HG02870 (cell line): ENCODE results near the gene CDH16.
A peak's percentile ranks its signal among the peaks of the same experiment; 100 is the strongest.
"Not testable (repeated sequence)": the region's sequence is repeated elsewhere in the genome, so short reads cannot be mapped to it uniquely, and the experiment has no call there.

ENCODE experiments used
- ATAC-seq: cut with Tn5 transposase; IDR thresholded peaks from one replicate; pipeline ENCODE4 v1.9.1; 2021; ENCODE audit warnings: mild to moderate bottlenecking, moderate library complexity; ENCODE audit not compliant: unreplicated experiment

Gene CDH16

DNA sequence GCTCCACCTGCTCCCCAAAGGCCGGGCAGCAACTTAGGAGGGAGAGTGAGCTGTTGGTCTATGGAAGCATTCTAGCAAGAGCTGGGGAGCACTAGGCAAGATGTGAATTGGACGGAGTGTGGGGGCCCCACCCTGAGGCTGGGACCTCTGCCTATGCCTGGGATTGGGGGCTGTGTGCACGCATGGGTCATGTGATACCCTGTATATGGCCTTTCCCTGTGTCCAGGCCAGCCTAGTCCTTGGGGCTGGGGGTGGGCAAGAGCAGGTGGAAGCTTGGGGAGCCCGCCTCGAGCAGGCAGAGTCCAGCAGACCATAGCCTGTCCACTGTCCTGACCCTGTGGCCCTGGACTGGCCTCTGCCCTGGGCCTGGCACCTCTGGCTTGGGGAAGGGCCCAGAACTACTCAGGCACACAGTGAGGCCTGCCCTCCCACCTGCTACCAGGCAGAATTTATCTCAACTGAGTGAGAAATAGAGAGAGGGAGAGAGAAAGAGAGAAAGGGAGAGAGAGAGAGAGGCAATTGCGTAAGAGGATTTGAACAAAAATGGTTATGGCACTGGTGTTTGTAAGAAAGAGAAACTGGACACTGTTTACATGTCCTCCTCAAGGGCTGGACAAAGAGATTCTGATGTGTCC is 19.3 kb downstream of the CDH16 start:
- ATAC-seq = no peak

DNA sequence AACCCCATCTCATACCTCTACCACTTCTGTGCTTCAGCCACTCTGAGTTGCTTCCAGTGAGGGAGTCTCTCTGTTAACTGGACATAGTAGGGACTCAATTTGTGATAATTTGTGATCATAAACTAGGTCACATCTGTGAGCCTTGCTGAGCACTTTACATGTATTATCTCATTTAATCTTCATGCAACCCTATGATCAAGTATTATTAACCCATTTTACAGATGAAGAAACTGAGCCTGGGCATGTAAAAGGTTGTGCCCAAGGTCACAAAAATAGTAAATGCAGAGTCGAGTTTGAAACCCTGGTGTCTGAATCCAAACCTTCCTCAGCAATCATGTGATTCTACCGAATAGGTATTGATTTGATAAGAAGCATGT is 19.8 kb downstream of the CDH16 start:
- no peak for ATAC-seq

DNA sequence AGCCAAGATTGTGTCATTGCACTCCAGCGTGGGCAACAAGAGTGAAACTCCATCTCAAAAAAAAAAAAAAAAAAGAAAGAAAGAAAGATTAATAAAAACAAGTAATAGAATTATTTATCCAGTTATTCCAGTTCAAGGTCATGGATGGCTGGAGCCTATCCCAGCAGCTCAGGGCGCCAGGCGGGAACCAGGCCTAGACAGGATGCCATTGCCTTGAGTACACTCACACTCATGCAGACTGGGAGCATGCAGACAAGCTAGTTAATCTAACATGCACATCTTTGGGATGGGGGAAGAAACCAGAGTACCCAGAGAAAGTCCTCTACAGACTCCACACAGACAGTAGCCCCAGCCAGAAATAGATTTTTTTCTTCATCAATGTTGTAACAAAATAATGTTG is 20.5 kb downstream of the CDH16 start:
- ATAC-seq = no peak

DNA sequence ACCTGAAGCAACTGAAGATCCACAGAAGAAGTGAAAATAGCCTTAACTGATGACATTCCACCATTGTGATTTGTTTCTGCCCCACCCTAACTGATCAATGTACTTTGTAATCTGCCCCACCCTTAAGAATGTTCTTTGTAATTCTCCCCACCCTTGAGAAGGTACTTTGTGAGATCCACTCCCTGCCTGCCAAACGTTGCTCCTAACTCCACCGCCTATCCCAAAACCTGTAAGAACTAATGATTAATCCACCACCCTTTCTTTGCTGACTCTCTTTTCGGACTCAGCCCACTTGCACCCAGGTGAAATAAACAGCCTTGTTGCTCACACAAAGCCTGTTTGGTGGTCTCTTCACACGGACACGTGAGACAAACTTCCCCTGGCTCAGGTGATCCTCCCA is 22.0 kb downstream of the CDH16 start:
- ATAC-seq = not testable (repeated sequence)

DNA sequence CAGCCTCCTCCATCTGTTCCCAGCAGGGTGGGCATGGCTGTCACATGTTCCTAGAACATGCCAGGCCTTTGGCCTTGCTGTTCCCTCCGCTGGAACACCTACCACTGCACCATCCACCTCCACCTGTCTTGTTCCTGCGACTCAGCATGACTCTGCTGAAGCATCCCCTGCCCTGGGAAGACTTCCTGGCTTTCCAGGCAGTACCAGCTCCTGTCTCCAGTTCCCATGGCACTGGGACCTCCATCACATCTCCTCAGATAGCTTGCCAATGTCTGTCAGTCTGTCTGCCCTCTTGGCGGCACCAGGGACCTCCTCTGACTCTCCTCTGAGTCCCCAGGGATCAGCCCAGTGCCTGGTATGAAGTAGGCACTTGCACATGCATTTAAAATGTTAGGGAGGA is 22.7 kb downstream of the CDH16 start:
- no peak for ATAC-seq

DNA sequence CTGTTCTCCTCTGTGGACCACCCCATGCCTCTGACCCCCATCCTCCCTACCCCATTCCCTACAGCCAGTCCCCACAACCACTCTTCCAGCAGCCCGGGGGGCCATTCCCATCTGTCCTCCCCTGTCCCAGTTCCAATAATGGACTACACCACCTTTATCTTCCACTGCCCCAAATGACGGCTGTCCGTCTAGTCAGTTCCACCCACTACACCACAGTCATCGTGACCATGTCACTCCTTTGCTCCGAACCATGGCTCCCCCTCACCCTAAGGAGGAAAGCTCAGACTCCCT is 23.1 kb downstream of the CDH16 start:
- no peak for ATAC-seq

DNA sequence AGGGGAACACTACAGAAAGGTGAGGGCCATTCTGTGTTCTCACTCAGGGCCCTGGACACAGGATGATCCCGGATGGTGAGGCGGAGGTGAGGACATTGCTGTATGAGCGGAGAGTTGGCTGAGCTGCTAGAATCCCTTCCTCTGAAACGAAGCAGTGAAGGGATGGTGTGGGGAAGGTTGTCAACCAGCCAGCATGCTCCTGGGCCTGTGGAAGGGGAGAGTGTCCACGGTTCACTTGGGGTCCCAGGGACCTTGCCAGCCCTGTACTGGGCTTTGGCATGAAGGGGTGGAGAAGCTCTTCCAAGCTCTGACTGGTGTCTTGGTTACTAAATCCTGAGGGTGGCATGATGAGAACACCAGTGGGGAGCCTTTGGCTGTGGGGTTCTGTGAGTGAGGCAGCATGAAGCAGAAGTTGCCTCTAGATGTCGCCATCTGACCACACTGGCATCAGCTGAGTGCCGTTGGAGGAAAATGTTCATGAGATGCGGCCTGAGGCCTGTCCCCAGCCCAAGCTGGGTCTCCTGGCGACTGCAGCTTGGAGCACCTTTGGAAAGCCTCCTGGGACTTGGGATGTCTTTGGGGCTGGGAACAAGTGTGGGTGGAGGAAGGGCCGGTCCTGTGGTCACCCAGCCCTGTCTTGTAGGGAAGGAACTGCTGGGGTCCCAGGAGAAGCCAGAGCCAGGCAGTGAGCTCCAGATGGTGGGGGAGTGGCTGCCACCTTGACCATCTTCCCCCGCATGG is 23.6 kb downstream of the CDH16 start:
- ATAC-seq = no peak

DNA sequence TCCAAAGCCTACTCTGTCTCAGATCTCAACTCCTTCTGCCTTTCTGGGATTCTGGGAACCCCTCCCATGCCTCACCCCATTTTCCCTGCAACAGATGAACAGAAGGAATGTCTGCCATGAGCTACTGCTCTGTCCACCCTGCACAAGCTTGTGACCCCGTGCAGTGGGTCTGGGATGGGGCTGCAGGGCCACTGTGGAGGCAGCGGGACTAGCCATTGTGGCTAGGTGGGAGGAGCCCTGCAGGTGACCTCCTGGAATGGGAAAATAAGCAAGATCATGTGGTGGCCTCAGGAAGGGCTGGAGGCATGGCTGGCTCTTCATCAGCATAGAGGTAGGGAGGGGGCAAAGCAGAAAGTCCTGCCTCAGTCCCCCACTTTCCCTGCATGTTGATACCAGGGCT is 24.6 kb downstream of the CDH16 start:
- ATAC-seq = no peak

DNA sequence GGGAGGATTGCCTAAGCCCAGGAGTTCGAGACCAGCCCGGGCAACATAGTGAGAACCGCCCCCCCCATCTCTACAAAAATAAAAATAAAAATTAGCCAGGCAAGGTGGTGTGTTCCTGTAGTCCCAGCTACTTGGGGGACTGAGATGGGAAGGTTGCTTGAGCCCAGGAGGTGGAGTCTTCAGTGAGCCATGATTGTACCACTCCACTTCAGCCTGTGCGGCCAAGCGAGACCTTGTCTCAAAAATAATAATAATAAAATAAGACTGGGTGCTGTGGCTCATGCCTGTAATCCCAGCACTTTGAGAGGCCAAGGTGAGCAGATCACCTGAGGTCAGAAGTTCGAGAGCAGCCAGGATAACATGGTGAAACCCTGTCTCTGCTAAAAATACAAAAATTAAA is 26.9 kb downstream of the CDH16 start:
- ATAC-seq = no peak

DNA sequence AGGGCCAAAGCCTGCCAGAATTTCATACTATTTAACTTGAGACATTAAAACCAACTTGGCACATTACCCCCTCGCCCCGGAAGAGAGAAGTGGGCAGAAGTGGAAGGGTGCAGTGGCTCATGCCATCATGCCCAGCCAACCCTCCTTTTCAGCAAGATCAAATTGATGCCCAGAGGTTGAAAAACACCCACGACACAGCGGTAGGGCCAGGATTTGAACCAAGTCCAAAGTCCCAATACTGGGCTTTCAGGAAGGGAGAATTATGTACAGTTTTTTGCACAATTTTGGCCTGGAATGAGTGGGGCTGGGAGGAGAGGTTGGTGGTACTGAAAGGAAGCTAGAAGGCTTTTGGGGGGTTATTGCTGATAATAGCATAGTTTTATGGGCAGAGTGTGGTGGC is 27.3 kb downstream of the CDH16 start:
- ATAC-seq = no peak

DNA sequence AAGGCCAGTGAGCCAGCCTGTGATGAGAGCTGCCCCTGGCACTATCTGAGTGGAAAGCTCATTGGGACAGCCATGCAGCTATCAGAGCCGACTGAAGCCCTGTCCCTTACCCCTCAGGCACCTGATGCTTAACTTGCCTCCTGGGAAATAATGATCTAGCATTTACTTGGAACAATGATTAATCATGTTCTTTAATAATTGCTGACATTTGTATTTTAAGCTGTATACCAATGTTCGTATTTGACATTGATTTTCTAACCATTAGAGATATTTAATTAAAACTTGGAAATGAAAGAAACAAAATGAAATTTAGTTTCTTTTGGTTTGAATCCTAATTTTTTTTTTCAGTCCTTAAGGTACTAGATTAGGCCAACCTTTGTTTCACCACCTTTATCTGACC is 27.9 kb downstream of the CDH16 start:
- no peak for ATAC-seq

DNA sequence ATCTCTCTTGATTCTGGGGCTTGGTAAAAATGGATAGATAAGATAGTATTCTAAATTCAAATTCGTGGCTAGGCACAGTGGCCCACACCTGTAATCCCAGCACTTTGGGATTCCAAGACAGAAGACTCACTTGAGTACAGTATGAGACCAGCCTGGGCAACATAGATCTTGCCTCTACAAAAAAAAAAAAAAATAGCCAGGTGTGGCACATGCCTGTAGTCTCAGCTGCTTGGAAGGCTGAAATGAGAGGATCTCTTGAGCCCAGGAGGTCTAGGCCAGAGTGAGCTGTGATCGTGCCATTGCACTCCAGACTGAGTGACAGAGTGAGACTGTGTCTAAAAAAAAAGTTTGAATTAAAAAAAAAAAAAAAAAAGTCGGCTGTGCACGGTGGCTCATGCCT is 29.1 kb downstream of the CDH16 start:
- ATAC-seq = no peak

DNA sequence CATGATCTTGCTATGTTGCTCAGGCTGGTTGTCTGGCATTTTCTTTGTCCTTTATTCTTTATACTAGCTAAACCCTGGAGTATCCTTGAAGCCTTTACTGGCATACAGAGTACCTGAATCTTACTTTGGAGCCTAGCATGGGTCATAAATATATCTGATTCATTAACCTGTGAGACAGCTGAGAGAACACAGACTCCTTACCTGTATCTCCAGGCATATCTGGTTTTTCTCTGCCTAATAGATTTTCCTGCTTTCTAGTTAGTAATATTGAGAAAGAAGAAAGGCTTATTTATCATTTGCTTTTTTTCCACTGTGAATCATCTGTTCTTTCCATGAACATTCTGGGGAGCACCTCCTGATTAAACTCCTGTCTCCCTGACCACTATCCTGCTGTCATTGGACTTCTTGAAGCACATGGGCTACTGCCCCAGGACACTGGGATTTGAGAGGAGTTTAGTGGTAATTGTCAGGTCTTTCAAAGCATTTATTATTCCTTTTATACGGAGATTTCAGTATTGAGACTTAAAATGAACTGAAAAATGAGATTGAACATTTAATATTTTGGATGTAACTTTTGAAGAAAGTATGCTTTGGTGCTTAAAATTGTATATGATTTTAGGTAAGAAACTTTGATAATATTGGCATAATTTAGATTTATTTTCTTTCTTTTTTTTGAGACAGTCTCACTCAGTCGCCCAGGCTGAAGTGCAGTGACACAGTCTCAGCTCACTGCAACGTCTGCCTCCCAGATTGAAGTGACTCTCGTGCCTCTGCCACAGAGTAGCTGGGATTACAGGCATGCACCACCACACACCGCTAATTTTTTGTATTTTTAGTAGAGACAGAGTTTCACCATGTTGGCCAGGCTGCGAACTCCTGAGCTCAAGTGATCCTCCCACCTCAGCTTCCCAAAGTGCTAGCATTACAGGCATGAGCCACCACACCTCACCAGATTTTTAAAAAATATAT is 29.8 kb downstream of the CDH16 start:
- ATAC-seq = no peak

DNA sequence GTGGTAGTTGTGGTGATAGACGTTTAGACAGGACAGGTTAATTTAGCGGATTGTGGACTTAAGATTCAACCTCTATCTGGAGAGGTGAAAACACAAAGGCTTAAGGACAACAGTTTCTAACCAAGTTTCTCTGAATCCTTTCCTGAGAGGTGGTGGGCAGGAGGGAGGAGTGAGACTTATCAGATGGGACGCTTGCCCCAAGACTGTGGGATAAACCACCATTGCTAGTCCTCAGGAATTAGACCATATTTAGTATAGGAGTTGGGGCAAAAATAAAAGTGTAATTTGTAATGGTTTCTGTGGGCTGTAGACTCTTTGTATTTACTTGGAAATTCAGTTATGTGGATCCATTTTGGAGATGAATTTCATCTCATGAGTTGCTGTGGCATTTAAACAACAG is 31.8 kb downstream of the CDH16 start:
- ATAC-seq = no peak

DNA sequence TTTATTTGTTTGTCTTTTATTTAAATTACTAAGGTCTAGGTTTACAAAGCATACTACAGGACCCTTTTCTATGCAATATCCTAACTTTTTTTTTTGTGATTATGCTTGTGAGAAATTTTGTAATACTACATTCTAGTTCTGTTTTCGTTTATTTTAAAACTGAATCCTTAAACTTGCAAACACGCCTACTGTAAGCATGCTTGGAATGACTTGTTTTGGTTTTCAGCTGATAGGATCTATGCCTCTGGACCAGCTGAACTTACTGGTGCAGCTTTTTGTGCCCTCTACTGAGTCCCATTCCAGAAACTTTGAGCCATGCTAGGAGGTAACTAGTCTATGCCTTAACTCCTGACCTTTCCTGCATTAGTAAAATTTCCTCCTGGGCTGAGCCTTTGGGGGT is 32.4 kb downstream of the CDH16 start:
- ATAC-seq = no peak

DNA sequence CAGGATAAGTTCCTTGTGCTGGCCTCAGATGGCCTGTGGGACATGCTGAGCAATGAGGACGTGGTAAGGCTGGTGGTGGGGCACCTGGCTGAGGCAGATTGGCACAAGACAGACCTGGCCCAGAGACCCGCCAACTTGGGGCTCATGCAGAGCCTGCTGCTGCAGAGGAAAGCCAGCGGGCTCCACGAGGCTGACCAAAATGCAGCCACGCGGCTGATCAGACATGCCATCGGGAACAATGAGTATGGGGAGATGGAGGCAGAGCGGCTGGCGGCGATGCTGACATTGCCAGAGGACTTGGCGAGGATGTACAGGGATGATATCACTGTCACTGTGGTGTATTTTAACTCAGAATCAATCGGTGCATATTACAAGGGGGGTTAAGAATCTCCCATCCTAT is 33.2 kb downstream of the CDH16 start:
- ATAC-seq = no peak

DNA sequence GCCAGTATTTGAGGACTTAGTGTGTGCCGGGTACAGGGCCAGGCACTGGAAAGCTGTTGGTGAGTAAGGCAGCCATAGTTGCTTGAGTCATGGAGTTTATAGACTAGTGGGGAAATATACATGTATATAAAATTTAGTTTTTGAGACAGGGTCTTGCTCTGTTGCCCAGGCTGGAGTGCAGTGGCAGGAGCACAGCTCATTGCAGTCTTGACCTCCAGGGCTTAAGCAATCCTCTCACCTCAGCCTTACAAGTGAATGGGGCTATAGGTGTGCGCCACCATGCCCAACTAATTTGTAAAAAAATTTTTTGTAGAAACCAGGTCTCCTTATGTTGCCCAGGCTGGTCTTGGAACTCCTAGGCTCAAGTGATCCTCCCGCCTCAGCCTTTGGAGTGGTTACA is 36.0 kb downstream of the CDH16 start:
- ATAC-seq = no peak

DNA sequence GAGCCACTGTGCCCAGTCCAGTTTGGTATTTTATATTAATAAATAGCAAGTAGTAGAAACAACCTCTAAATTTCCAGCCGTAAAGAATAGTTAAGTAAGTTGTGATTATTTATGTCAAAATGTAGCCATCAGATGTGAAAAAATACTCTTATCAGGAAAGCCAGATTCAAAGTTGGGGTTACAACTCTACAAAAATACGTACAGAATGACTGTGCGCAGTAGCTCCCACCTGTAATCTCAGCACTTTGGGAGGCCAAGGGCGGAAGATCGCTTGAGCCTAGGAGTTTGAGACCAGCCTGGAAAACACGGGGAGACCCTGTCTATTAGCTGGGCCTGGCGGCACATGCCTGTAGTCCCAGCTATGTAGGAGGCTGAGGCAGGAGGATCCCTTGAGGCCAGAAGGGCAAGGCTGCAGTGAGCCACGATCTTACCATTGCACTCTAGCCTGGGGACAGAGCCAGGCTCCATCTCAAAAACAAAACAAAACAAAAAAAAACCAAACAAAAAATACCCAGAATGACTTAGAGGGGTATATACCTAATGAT is 36.6 kb downstream of the CDH16 start:
- no peak for ATAC-seq

DNA sequence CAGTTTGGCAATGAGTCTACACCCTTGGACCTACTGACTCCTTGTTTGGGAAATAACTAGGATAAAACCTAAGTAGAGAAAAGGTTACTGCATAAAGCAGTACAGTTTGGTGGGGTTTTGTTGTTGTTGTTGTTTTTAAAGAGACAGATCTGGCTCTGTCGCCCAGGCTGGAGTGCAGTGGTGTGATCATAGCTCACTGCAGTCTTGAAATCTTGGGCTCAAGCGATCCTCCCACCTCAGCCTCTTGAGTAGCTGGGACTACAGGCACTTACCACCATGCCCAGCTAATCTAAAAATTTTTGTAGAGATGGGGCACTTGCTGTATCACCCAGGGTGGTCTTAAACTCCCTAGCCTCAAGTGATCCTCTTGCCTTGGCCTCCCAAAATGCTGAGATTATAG is 37.1 kb downstream of the CDH16 start:
- no peak for ATAC-seq

DNA sequence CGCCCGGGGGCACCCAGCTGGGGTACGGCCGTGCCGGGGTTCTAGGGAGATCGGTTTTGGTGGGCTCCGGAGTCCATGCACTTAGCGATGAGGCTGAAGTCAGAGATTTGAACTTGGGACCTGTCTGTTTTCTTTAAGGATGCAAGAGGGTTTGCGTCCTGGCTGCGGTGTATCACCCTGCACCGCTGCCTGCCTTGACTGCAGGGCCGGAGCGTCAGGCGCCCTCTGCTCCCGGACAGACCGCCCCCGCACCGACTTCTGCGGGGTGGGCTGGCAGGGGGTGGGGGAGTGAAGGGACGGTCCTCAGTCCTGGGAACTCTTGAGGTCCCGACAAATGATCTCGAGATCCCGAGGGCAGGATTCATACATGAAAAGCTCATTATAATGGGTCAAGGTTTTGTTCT is 37.7 kb downstream of the CDH16 start:
- no peak for ATAC-seq

DNA sequence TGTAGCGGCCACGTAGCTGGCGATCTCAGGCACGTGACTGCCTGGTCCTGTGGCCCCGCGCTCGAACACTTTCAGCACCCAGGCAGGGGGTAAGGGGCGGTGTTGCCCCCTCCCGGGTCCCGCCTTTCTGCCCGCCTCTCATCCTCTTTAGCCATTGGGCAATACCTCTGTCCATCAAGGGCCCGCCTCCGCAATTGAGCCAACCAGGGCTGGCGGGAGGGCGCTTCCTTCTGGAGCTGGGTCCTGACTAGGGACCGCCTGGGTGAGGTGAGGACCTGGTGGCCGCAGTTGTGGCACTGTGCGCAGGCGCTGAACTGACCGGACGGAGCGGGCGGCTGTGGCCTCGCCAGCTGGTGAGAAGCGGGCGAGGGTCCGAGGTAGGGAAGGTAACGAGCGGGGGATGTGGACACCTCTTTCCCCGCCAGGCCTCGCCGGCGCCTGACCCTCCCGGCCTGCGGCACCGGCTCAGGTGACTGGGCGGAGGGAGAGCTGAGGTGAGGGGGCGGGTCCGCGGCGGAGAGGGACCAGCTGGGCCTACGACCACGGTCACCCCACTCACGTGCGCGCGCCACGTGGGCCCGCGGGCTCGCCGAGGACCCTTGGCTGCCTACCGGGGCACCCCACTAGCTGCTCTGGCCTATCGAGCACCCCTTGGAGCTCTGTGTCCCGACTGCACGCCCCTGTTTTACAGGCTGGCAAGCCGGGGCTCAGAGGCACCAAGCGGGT is 38.2 kb downstream of the CDH16 start, which contains the start of gene PDP2:
TSS of gene PDP2 (plus strand) at position 228 of the 726 bp plus-strand sequence. CDS start 3,770 bp downstream, outside the sequence.
- ATAC-seq = peak; percentile 96
